HepG2 (cell line): Measurements from ENCODE around the gene UBE2L6.

Experiments used
- BRCA1 ChIP-seq: sonication (generic); formaldehyde crosslinking; IDR thresholded peaks from 2 replicates; pipeline ENCODE4 v1.4.0; 2020; ENCODE audit warnings: missing genetic modification reagents
- CBX2 ChIP-seq, 2 experiments: fragments of 200-600 bp in 1 of 2; sonication (generic); formaldehyde crosslinking in 1 of 2; IDR thresholded peaks; 2 replicates each; pipeline versions ENCODE4 v1.7.0 to v1.8.1; 2018 to 2022; ENCODE audit warnings: low read depth in 2 of 2, low read length in 1 of 2, mild to moderate bottlenecking in 1 of 2, missing genetic modification reagents in 1 of 2
- CEBPB ChIP-seq: IDR thresholded peaks from 2 replicates; pipeline ENCODE4 v1.6.1; 2011; ENCODE audit warnings: low read depth, low read length, improper control_type of control experiment, borderline replicate concordance
- MIER2 ChIP-seq: IDR thresholded peaks from 2 replicates; pipeline ENCODE4 v1.6.1; 2016; ENCODE audit warnings: missing biosample characterization, missing genetic modification reagents
- POLR2A ChIP-seq, 2 experiments: IDR thresholded peaks; 2 replicates each; pipeline ENCODE4 v1.6.1; 2011; ENCODE audit warnings: low read depth in 2 of 2, low read length in 2 of 2, mild to moderate bottlenecking in 1 of 2, moderate library complexity in 1 of 2; ENCODE audit not compliant: insufficient read depth in 1 of 2
- SIN3A ChIP-seq: IDR thresholded peaks from 2 replicates; pipeline ENCODE4 v1.6.1; 2011; ENCODE audit warnings: low read depth, mild to moderate bottlenecking, control low read depth, low read length, borderline replicate concordance
- TCF12 ChIP-seq, 2 experiments: fragments of 450-650 bp in 1 of 2; sonication (generic) in 1 of 2; formaldehyde crosslinking in 1 of 2; IDR thresholded peaks; 2 replicates each; pipeline versions ENCODE4 v1.6.1 to v1.8.0; 2017 to 2022; ENCODE audit warnings: antibody characterized with exemption in 1 of 2, mild to moderate bottlenecking in 1 of 2, missing genetic modification reagents in 1 of 2, moderate library complexity in 1 of 2
- ZMYM2 ChIP-seq: sonication (generic); formaldehyde crosslinking; IDR thresholded peaks from 2 replicates; pipeline ENCODE4 v1.8.0; 2022; ENCODE audit warnings: mild to moderate bottlenecking, missing genetic modification reagents
- ZNF143 ChIP-seq: sonication (generic); formaldehyde crosslinking; IDR thresholded peaks from 2 replicates; pipeline ENCODE4 v1.4.0; 2020; ENCODE audit warnings: missing genetic modification reagents
- ZNF652 ChIP-seq: IDR thresholded peaks from 2 replicates; pipeline ENCODE4 v1.6.1; 2016; ENCODE audit warnings: low read depth, borderline replicate concordance
- TF ChIP-seq, protein P1 (sequence below): sonication (generic); formaldehyde crosslinking; IDR thresholded peaks from 2 replicates; pipeline ENCODE4 v1.8.1; 2023; ENCODE audit warnings: mild to moderate bottlenecking, moderate library complexity, missing genetic modification reagents
- TF ChIP-seq, protein P2 (sequence below): sonication (generic); formaldehyde crosslinking; IDR thresholded peaks from 2 replicates; pipeline ENCODE4 v1.5.0; 2020; ENCODE audit warnings: mild to moderate bottlenecking, missing genetic modification reagents, moderate library complexity
- TF ChIP-seq, protein P3 (sequence below): sonication (generic); formaldehyde crosslinking; conservative IDR thresholded peaks from 2 replicates; pipeline ENCODE4 v1.4.0; 2020; ENCODE audit warnings: missing genetic modification reagents
- TF ChIP-seq, protein P4 (sequence below): sonication (generic); formaldehyde crosslinking; conservative IDR thresholded peaks from 2 replicates; pipeline ENCODE4 v1.8.1; 2023; ENCODE audit warnings: missing genetic modification reagents

DNA sequence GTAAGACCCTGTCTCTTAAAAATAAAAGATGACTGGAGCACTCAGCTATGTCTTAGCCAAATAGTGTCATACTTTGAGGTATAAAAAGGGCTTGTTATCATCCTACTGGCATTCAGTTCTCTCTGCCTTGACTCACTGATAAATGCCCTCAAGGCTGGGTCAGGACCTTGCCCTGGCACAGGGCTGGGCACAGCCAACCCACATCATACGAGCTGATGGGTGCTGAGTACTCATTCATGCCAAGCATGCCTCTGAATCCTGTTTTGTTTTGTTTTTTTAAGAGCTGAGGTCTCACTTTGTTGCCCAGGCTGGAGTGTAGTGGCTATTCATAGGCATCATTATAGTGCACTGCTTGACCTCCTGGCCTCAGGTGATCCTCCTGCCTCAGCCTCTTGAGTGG, 28.1 kb downstream of the UBE2L6 start:
- TF ChIP-seq BRCA1 (CRISPR knock-in tag) (no peak), ZNF652 (CRISPR knock-in tag) (no peak), SIN3A (no peak), ZMYM2 (CRISPR knock-in tag) (no peak), MIER2 (CRISPR knock-in tag) (no peak), ZNF143 (no peak), CBX2 (IDR thresholded peaks at IDR 0.05; ENCODE audit: low read depth, low read length) (no peak), CBX2 (CRISPR knock-in tag; IDR thresholded peaks at IDR 0.05; ENCODE audit: low read depth) (no peak), POLR2A (IDR thresholded peaks at IDR 0.05; ENCODE audit: insufficient read depth in 1 of 2, low read depth in 2 of 2, low read length in 2 of 2) (no peak), TCF12 (IDR thresholded peaks at IDR 0.05) (no peak), TCF12 (CRISPR knock-in tag; IDR thresholded peaks at IDR 0.05) (no peak), CEBPB (no peak)
- TF ChIP-seq, protein P1, sequence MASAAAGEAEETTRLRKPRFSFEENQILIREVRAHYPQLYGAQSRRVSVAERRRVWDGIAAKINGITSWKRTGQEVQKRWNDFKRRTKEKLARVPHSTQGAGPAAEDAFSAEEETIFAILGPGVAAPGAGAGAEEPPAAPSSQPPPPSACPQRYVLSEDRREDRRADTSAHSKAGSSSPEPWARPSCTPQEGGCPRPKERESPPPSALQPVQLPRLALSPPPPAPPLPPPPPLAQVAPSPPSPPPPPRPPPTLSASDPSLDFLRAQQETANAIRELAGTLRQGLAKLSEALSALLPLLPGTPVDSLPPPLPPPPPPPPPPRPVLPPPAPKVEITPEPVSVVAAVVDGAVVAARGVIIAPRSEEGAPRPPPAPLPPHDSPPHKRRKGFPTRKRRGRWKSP (CRISPR knock-in tag), result no peak
- TF ChIP-seq, protein P2, sequence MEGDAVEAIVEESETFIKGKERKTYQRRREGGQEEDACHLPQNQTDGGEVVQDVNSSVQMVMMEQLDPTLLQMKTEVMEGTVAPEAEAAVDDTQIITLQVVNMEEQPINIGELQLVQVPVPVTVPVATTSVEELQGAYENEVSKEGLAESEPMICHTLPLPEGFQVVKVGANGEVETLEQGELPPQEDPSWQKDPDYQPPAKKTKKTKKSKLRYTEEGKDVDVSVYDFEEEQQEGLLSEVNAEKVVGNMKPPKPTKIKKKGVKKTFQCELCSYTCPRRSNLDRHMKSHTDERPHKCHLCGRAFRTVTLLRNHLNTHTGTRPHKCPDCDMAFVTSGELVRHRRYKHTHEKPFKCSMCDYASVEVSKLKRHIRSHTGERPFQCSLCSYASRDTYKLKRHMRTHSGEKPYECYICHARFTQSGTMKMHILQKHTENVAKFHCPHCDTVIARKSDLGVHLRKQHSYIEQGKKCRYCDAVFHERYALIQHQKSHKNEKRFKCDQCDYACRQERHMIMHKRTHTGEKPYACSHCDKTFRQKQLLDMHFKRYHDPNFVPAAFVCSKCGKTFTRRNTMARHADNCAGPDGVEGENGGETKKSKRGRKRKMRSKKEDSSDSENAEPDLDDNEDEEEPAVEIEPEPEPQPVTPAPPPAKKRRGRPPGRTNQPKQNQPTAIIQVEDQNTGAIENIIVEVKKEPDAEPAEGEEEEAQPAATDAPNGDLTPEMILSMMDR, result no peak
- TF ChIP-seq, protein P3, sequence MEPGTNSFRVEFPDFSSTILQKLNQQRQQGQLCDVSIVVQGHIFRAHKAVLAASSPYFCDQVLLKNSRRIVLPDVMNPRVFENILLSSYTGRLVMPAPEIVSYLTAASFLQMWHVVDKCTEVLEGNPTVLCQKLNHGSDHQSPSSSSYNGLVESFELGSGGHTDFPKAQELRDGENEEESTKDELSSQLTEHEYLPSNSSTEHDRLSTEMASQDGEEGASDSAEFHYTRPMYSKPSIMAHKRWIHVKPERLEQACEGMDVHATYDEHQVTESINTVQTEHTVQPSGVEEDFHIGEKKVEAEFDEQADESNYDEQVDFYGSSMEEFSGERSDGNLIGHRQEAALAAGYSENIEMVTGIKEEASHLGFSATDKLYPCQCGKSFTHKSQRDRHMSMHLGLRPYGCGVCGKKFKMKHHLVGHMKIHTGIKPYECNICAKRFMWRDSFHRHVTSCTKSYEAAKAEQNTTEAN (CRISPR knock-in tag), result no peak
- TF ChIP-seq, protein P4, sequence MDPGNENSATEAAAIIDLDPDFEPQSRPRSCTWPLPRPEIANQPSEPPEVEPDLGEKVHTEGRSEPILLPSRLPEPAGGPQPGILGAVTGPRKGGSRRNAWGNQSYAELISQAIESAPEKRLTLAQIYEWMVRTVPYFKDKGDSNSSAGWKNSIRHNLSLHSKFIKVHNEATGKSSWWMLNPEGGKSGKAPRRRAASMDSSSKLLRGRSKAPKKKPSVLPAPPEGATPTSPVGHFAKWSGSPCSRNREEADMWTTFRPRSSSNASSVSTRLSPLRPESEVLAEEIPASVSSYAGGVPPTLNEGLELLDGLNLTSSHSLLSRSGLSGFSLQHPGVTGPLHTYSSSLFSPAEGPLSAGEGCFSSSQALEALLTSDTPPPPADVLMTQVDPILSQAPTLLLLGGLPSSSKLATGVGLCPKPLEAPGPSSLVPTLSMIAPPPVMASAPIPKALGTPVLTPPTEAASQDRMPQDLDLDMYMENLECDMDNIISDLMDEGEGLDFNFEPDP (CRISPR knock-in tag), result no peak
